ENCODE results near the gene PARD3.
"Not testable (repeated sequence)": the region's sequence is repeated elsewhere in the genome, so short reads cannot be mapped to it uniquely, and the experiment has no call there.

Gene PARD3

GRCh38 chr10:34762603-34763299 lies 52.3 kb downstream of the PARD3 start:
- no peak for DNase-seq

GRCh38 chr10:34762156-34762555 lies 52.9 kb downstream of the PARD3 start:
- no peak for DNase-seq

- DNase-seq, result no peak
Measured at GRCh38 chr10:34761453-34761852, 53.6 kb downstream of the PARD3 start.

- no peak for DNase-seq
Measured at GRCh38 chr10:34760606-34761005, 54.5 kb downstream of the PARD3 start.

- DNase-seq, result no peak
Measured at GRCh38 chr10:34759837-34760215, 55.3 kb downstream of the PARD3 start.

- DNase-seq, result no peak
Measured at GRCh38 chr10:34759161-34759836, 55.8 kb downstream of the PARD3 start.

- DNase-seq, result no peak
Measured at GRCh38 chr10:34758447-34758996, 56.6 kb downstream of the PARD3 start.

- DNase-seq, result no peak
Measured at GRCh38 chr10:34757933-34758332, 57.2 kb downstream of the PARD3 start.

- not testable (repeated sequence) for DNase-seq
Measured at GRCh38 chr10:34757181-34757580, 57.9 kb downstream of the PARD3 start.

GRCh38 chr10:34756584-34756983 lies 58.5 kb downstream of the PARD3 start:
- DNase-seq, result no peak

- no peak for DNase-seq
Measured at GRCh38 chr10:34753014-34753757, 61.9 kb downstream of the PARD3 start.

- DNase-seq, result no peak
Measured at GRCh38 chr10:34751272-34751671, 63.8 kb downstream of the PARD3 start.

GRCh38 chr10:34750795-34751194 lies 64.3 kb downstream of the PARD3 start:
- DNase-seq, result not testable (repeated sequence)

- DNase-seq, result no peak
Measured at GRCh38 chr10:34748767-34749166, 66.3 kb downstream of the PARD3 start.

GRCh38 chr10:34748357-34748756 lies 66.7 kb downstream of the PARD3 start:
- no peak for DNase-seq

GRCh38 chr10:34746094-34746493 lies 69.0 kb downstream of the PARD3 start:
- no peak for DNase-seq

- no peak for DNase-seq
Measured at GRCh38 chr10:34745244-34745643, 69.9 kb downstream of the PARD3 start.

- no peak for DNase-seq
Measured at GRCh38 chr10:34744590-34744989, 70.5 kb downstream of the PARD3 start.

- no peak for DNase-seq
Measured at GRCh38 chr10:34743814-34744213, 71.3 kb downstream of the PARD3 start.

GRCh38 chr10:34742456-34742855 lies 72.6 kb downstream of the PARD3 start:
- DNase-seq, result no peak

- DNase-seq, result not testable (repeated sequence)
Measured at GRCh38 chr10:34741087-34741486, 74.0 kb downstream of the PARD3 start.

- no peak for DNase-seq
Measured at GRCh38 chr10:34740321-34740720, 74.8 kb downstream of the PARD3 start.

GRCh38 chr10:34739915-34740314 lies 75.2 kb downstream of the PARD3 start:
- no peak for DNase-seq

GRCh38 chr10:34737772-34738169 lies 77.3 kb downstream of the PARD3 start:
- no peak for DNase-seq

Data from effector CD4-positive, alpha-beta T cell (primary cell).